Neural progenitor cell (in vitro differentiated cells): ENCODE measurements around the gene RGMB. TPM values are rescaled to one million over a fixed set of nuclear protein-coding genes. Genes with fewer than 3 reads are reported as not detected.

Experiments used
- DNase-seq: peaks from one replicate; pipeline ENCODE4 v3.0.0-alpha.2; 2016; ENCODE audit warnings: low spot score
- H2AFZ ChIP-seq: fragments of 200-600 bp; sonication (generic); replicated peaks from 2 replicates; pipeline ENCODE4 v1.6.1; 2016; ENCODE audit warnings: antibody characterized with exemption
- H3F3A ChIP-seq: fragments of 200-600 bp; sonication (generic); 2 replicates; pipeline ENCODE4 v1.6.1; 2016; ENCODE audit warnings: antibody characterized with exemption, low read depth
- H3K27ac ChIP-seq: fragments of 200-600 bp; sonication (generic); 2 replicates; pipeline ENCODE4 v1.5.1; 2016; ENCODE audit warnings: mild to moderate bottlenecking
- H3K27me3 ChIP-seq: fragments of 200-600 bp; sonication (generic); 2 replicates; pipeline ENCODE4 v1.6.1; 2016; ENCODE audit warnings: mild to moderate bottlenecking, moderate library complexity
- H3K36me3 ChIP-seq: fragments of 200-600 bp; sonication (generic); 2 replicates; pipeline ENCODE4 v1.5.1; 2016
- H3K4me1 ChIP-seq: fragments of 200-600 bp; sonication (generic); 2 replicates; pipeline ENCODE4 v1.6.1; 2016; ENCODE audit warnings: mixed run types
- H3K4me2 ChIP-seq: fragments of 200-600 bp; sonication (generic); 2 replicates; pipeline ENCODE4 v1.6.1; 2016
- H3K4me3 ChIP-seq: fragments of 200-600 bp; sonication (generic); 2 replicates; pipeline ENCODE4 v1.5.1; 2016
- H3K79me2 ChIP-seq: fragments of 200-600 bp; sonication (generic); 2 replicates; pipeline ENCODE4 v1.6.1; 2016; ENCODE audit warnings: low read depth
- H3K9ac ChIP-seq: fragments of 200-600 bp; sonication (generic); 2 replicates; pipeline ENCODE4 v1.6.1; 2016
- H3K9me3 ChIP-seq: fragments of 200-600 bp; sonication (generic); 2 replicates; pipeline ENCODE4 v1.5.1; 2016; ENCODE audit warnings: low read depth
- H4K20me1 ChIP-seq: fragments of 200-600 bp; sonication (generic); 2 replicates; pipeline ENCODE4 v1.6.1; 2016; ENCODE audit warnings: low read depth
- H3K27ac Mint-ChIP-seq: 3 replicates; pipeline ENCODE4 v1.8.0; 2021; ENCODE audit warnings: mixed read lengths
- H3K27me3 Mint-ChIP-seq: 2 replicates; pipeline ENCODE4 v1.8.0; 2022; ENCODE audit warnings: low read depth, mild to moderate bottlenecking, inconsistent platforms, moderate library complexity, mixed read lengths; ENCODE audit not compliant: insufficient read depth
- H3K36me3 Mint-ChIP-seq: 3 replicates; pipeline ENCODE4 v1.8.0; 2021; ENCODE audit warnings: mixed read lengths
- H3K4me1 Mint-ChIP-seq: 3 replicates; pipeline ENCODE4 v1.8.0; 2021; ENCODE audit warnings: mixed read lengths
- H3K4me3 Mint-ChIP-seq: 3 replicates; pipeline ENCODE4 v1.8.0; 2021; ENCODE audit warnings: mild to moderate bottlenecking, moderate library complexity, mixed read lengths
- H3K9me3 Mint-ChIP-seq: 3 replicates; pipeline ENCODE4 v1.8.0; 2020; ENCODE audit warnings: mixed read lengths
- EZH2 ChIP-seq: fragments of 200-600 bp; sonication (generic); IDR thresholded peaks from 2 replicates; pipeline ENCODE4 v1.6.1; 2017; ENCODE audit warnings: antibody characterized with exemption, mild to moderate bottlenecking, moderate library complexity
- EZH2phosphoT487 ChIP-seq: fragments of 200-600 bp; sonication (generic); IDR thresholded peaks from 2 replicates; pipeline ENCODE4 v1.6.1; 2017; ENCODE audit warnings: antibody characterized with exemption
- total RNA-seq: library from RNA; depleted of rRNA; stranded (reverse); fragments of >200 nt; gene quantifications from 2 replicates; pipeline ENCODE4 v1.2.3, GENCODE V29; 2015; ENCODE audit warnings: low replicate concordance
- TF ChIP-seq, protein P1 (sequence below): fragments of 200-600 bp; sonication (generic); IDR thresholded peaks from 2 replicates; pipeline ENCODE4 v1.5.1; 2017; ENCODE audit warnings: antibody characterized with exemption, mild to moderate bottlenecking

The RGMB gene
- total RNA-seq, 1 donor from 2014 or later, result 27.4 TPM

- DNase-seq, result no peak
- Histone ChIP-seq H3K27me3 (no peaks in the 10 kb centered on the region), H2AFZ (no peak overlapping the region), H3K4me2 (no peak overlapping the region), H3F3A (peaks cover 31% of the 10 kb centered on the region), H3K27ac (no peak overlapping the region), H3K4me3 (no peak overlapping the region), H3K4me1 (peaks cover 45% of the 10 kb centered on the region), H3K9me3 (no peaks in the 10 kb centered on the region), H3K9ac (no peak overlapping the region), H3K79me2 (peaks cover 55% of the 10 kb centered on the region), H4K20me1 (peaks cover 11% of the 10 kb centered on the region), H3K36me3 (peaks cover 13% of the 10 kb centered on the region)
- H3K27me3 Mint-ChIP-seq, result no peaks in the 10 kb centered on the region
- H3K4me1 Mint-ChIP-seq, result peaks cover 30% of the 10 kb centered on the region
- peaks cover 3% of the 10 kb centered on the region for H3K9me3 Mint-ChIP-seq
- no peak for TF ChIP-seq EZH2
- TF ChIP-seq, protein P1, sequence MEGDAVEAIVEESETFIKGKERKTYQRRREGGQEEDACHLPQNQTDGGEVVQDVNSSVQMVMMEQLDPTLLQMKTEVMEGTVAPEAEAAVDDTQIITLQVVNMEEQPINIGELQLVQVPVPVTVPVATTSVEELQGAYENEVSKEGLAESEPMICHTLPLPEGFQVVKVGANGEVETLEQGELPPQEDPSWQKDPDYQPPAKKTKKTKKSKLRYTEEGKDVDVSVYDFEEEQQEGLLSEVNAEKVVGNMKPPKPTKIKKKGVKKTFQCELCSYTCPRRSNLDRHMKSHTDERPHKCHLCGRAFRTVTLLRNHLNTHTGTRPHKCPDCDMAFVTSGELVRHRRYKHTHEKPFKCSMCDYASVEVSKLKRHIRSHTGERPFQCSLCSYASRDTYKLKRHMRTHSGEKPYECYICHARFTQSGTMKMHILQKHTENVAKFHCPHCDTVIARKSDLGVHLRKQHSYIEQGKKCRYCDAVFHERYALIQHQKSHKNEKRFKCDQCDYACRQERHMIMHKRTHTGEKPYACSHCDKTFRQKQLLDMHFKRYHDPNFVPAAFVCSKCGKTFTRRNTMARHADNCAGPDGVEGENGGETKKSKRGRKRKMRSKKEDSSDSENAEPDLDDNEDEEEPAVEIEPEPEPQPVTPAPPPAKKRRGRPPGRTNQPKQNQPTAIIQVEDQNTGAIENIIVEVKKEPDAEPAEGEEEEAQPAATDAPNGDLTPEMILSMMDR, result no peak
- no peak for TF ChIP-seq EZH2phosphoT487
- H3K36me3 Mint-ChIP-seq, result peaks cover 45% of the 10 kb centered on the region
- no peak overlapping the region for H3K27ac Mint-ChIP-seq
- H3K4me3 Mint-ChIP-seq, result no peak overlapping the region
Observed at GRCh38 chr5:98794001-98794400, 20.5 kb downstream of the RGMB start.

DNA sequence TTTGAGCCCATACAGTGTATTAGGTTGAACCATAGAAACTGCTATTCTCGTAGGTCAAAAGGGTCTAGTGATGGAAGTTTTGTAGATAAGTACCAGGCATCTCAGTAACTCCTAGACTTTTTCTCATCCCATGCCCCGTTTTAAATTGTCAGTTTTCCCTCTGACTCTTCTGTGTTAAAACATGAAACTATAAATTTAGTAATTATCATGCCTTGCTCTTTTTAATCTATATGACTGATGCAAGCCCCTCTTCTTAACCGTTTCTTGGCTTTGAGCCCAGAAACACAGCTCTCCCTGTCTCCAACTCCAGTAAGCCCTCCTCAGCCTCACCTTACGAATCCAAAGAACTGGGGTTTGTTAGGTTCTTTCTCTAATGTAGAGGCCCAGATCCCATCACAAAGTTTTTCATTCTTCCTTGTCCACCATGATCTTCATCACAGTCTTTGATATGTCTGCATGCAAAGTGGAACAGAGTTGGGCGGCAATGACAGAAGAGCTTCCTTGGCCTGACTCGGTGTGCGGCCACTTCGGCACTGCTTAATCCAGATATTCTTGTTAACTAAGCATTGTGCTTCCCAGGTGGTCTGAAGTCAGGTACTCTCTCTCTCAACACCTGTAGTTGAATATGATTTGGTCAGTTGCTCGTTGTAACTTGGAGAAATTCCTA is 21.1 kb downstream of the RGMB start:
- Histone ChIP-seq H2AFZ (no peak overlapping the region), H3F3A (peaks cover 31% of the 10 kb centered on the region), H3K9me3 (no peaks in the 10 kb centered on the region), H4K20me1 (peaks cover 11% of the 10 kb centered on the region), H3K27me3 (no peaks in the 10 kb centered on the region), H3K79me2 (peaks cover 49% of the 10 kb centered on the region), H3K4me1 (peaks cover 45% of the 10 kb centered on the region), H3K27ac (peak overlapping the region; percentile 64), H3K36me3 (peaks cover 13% of the 10 kb centered on the region), H3K4me2 (no peak overlapping the region), H3K9ac (no peak overlapping the region), H3K4me3 (no peak overlapping the region)
- no peak for DNase-seq
- H3K9me3 Mint-ChIP-seq, result peaks cover 3% of the 10 kb centered on the region
- peaks cover 27% of the 10 kb centered on the region for H3K4me1 Mint-ChIP-seq
- TF ChIP-seq EZH2 (no peak), EZH2phosphoT487 (no peak)
- TF ChIP-seq, protein P1, result no peak
- no peak overlapping the region for H3K4me3 Mint-ChIP-seq
- H3K36me3 Mint-ChIP-seq, result peaks cover 43% of the 10 kb centered on the region
- no peak overlapping the region for H3K27ac Mint-ChIP-seq
- no peaks in the 10 kb centered on the region for H3K27me3 Mint-ChIP-seq

GRCh38 chr5:98795243-98795642 is 21.8 kb downstream of the RGMB start:
- Mint-ChIP-seq H3K27ac (peak overlapping the region; percentile 13), H3K36me3 (peaks cover 39% of the 10 kb centered on the region), H3K4me1 (peaks cover 24% of the 10 kb centered on the region), H3K27me3 (peaks cover 3% of the 10 kb centered on the region), H3K4me3 (no peak overlapping the region), H3K9me3 (peaks cover 3% of the 10 kb centered on the region)
- no peaks in the 10 kb centered on the region for H3K9me3 ChIP-seq
- DNase-seq, result no peak
- peaks cover 42% of the 10 kb centered on the region for H3K4me1 ChIP-seq
- H3F3A ChIP-seq, result peaks cover 31% of the 10 kb centered on the region
- H3K79me2 ChIP-seq, result peaks cover 42% of the 10 kb centered on the region
- H3K4me3 ChIP-seq, result no peak overlapping the region
- H3K27me3 ChIP-seq, result no peaks in the 10 kb centered on the region
- peaks cover 12% of the 10 kb centered on the region for H3K36me3 ChIP-seq
- H3K9ac ChIP-seq, result no peak overlapping the region
- TF ChIP-seq, protein P1, result no peak
- TF ChIP-seq EZH2phosphoT487 (no peak), EZH2 (no peak)
- H3K4me2 ChIP-seq, result no peak overlapping the region
- peaks cover 10% of the 10 kb centered on the region for H4K20me1 ChIP-seq
- peak overlapping the region; percentile 64 for H3K27ac ChIP-seq
- no peak overlapping the region for H2AFZ ChIP-seq
